ENCODE results near the gene DNM3.

DNA sequence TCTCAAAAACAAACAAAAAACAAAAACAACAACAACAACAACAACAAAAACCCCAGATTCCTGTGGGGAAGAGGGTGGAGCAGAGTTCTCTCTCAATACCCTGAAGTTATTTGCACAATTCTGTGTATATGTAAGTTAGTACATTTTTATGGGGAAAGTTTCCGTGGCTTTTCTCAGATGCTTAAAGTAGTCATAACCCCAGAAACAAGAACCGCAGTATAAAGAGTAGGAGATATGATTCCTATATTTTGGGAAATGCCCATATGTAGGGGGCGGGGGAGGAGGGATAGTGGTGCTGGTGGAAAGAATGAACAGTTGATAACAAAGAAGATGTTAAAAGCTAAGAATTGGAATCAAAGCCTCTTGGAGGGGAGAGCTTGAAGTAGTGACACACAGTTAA is 131.5 kb downstream of the DNM3 start:
- TF ChIP-seq, protein P1, sequence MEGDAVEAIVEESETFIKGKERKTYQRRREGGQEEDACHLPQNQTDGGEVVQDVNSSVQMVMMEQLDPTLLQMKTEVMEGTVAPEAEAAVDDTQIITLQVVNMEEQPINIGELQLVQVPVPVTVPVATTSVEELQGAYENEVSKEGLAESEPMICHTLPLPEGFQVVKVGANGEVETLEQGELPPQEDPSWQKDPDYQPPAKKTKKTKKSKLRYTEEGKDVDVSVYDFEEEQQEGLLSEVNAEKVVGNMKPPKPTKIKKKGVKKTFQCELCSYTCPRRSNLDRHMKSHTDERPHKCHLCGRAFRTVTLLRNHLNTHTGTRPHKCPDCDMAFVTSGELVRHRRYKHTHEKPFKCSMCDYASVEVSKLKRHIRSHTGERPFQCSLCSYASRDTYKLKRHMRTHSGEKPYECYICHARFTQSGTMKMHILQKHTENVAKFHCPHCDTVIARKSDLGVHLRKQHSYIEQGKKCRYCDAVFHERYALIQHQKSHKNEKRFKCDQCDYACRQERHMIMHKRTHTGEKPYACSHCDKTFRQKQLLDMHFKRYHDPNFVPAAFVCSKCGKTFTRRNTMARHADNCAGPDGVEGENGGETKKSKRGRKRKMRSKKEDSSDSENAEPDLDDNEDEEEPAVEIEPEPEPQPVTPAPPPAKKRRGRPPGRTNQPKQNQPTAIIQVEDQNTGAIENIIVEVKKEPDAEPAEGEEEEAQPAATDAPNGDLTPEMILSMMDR (conservative IDR thresholded peaks at IDR 0.05; ENCODE audit: low read depth, low read length) = no peak
- no peak for TF ChIP-seq EZH2 (IDR thresholded peaks at IDR 0.05; ENCODE audit: borderline replicate concordance, low read depth, low read length, poor library complexity, severe bottlenecking)

Data from A673 (cell line).